Measurements from ENCODE around the gene HCAR2. TPM values are rescaled to one million over a fixed set of nuclear protein-coding genes. Genes with fewer than 3 reads are reported as not detected.

The HCAR2 gene
- total and polyA plus RNA-seq, 11 donors = 0.11 to 4.3 (median 0.69) TPM; not detected in 6

GRCh38 chr12:122732611-122733010, 29.5 kb upstream of the HCAR2 start:
- ATAC-seq (no peak), DNase-seq (no peak)
- Histone ChIP-seq H3K27ac (no peak overlapping the region), H3K4me1 (peaks cover 0 to 3% (median 0%) of the 10 kb centered on the region in 12 donors), H3K9me3 (no peaks in the 10 kb centered on the region), H3K36me3 (no peaks in the 10 kb centered on the region), H3K27me3 (peaks cover 0 to 4% (median 0%) of the 10 kb centered on the region in 9 donors), H3K4me3 (no peak overlapping the region)
- TF ChIP-seq, protein P1, sequence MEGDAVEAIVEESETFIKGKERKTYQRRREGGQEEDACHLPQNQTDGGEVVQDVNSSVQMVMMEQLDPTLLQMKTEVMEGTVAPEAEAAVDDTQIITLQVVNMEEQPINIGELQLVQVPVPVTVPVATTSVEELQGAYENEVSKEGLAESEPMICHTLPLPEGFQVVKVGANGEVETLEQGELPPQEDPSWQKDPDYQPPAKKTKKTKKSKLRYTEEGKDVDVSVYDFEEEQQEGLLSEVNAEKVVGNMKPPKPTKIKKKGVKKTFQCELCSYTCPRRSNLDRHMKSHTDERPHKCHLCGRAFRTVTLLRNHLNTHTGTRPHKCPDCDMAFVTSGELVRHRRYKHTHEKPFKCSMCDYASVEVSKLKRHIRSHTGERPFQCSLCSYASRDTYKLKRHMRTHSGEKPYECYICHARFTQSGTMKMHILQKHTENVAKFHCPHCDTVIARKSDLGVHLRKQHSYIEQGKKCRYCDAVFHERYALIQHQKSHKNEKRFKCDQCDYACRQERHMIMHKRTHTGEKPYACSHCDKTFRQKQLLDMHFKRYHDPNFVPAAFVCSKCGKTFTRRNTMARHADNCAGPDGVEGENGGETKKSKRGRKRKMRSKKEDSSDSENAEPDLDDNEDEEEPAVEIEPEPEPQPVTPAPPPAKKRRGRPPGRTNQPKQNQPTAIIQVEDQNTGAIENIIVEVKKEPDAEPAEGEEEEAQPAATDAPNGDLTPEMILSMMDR (IDR thresholded peaks at IDR 0.05) = no peak
- TF ChIP-seq POLR2A (IDR thresholded peaks at IDR 0.05) = no peak
- intact Hi-C loops (cut with DNase I) = no loop called here
- 85 to 88% (median 87%) methylated on average over 4 of the region's 4 CpGs for WGBS, 4 donors

DNA sequence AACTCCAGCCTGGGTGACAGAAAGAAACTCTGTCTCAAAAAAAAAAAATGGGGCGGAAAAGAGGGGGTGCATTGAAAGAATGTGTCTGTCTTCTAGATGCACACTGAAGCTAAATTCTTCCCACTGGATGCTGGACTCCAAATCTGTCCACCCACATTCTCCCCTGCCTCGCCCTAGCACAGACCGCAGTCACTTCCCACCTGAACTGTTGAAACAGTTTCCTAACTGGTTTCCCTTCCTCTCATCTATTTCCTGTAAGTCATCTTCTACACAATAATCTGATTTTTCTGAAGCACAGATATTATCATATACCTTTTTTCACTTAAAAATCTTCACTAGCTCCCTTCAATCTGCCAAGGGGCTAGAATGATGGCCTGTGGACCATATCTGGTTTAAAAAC, 29.0 kb upstream of the HCAR2 start:
- Histone ChIP-seq H3K4me3 (no peak overlapping the region), H3K4me1 (peaks cover 0 to 3% (median 0%) of the 10 kb centered on the region in 12 donors)
- intact Hi-C loops (cut with DNase I) = no loop called here

GRCh38 chr12:122730215-122731014, 27.3 kb upstream of the HCAR2 start, which contains the start of gene HCAR1:
Gene HCAR1 (minus strand): TSS chr12:122730844. CDS start chr12:122730339, 505 bp downstream.
- ATAC-seq (no peak), DNase-seq (no peak)
- intact Hi-C loops (cut with DNase I) = no loop called here
- Histone ChIP-seq H3K36me3 (no peaks in the 10 kb centered on the region), H3K27me3 (peaks cover 0 to 4% (median 0%) of the 10 kb centered on the region in 9 donors), H3K9me3 (no peaks in the 10 kb centered on the region), H3K4me1 (peaks cover 0 to 11% (median 0%) of the 10 kb centered on the region in 12 donors), H3K27ac (no peak within 1 kb of the TSS), H3K4me3 (peak within 1 kb of the TSS in 10 of 12 donors; percentile 14 to 52 (median 32))
- 61 to 72% (median 64%) methylated on average over 24 to 32 of the region's 32 CpGs for WGBS, 4 donors
- TF ChIP-seq, protein P1 (IDR thresholded peaks at IDR 0.05) = no peak
- no peak for TF ChIP-seq POLR2A (IDR thresholded peaks at IDR 0.05)

More for the DNA sequence above, 29.0 kb upstream of the HCAR2 start:
- ATAC-seq (no peak), DNase-seq (no peak)
- Histone ChIP-seq H3K36me3 (no peaks in the 10 kb centered on the region), H3K27ac (no peak overlapping the region), H3K27me3 (peaks cover 0 to 4% (median 0%) of the 10 kb centered on the region in 9 donors), H3K9me3 (no peaks in the 10 kb centered on the region)
- TF ChIP-seq, protein P1 (IDR thresholded peaks at IDR 0.05) = no peak
- no peak for TF ChIP-seq POLR2A (IDR thresholded peaks at IDR 0.05)
- 73 to 81% (median 77%) methylated on average over 3 of the region's 3 CpGs for WGBS, 4 donors

DNA sequence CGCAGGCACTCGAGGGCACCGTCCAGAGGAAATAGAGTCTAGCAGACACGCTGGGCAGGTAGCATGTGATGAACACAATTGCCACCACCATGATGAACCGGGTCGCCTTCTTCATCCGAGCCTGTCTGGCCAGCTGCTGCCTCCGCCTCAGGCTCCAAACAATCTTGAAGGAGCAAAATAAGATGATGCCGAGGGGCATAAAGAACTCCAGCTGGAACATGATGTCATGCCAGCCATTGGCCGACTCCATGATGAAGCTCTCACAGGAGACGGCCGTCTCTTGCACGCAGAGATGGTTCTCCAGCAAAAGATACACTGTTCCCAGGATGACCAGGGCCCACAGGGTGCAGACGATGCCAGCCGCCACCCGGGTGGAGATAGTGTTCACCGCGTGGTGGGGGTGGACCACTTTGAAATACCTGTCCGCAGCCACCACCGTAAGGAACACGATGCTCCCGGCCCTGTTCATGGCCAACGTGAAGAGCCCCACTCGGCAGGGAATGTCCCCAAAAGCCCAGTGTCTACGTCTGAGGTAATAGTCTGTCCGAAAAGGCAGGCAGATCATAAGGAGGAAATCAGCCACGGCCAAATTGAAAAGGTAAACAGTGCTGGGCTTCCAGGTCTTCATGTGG, 26.5 kb upstream of the HCAR2 start:
- Histone ChIP-seq H3K36me3 (no peaks in the 10 kb centered on the region), H3K4me1 (peaks cover 0 to 17% (median 0%) of the 10 kb centered on the region in 12 donors), H3K27me3 (peaks cover 0 to 4% (median 0%) of the 10 kb centered on the region in 9 donors), H3K27ac (no peak overlapping the region), H3K4me3 (peak overlapping the region in 1 of 12 donors; percentile 32), H3K9me3 (no peaks in the 10 kb centered on the region)
- WGBS, 4 donors = 90 to 93% (median 92%) methylated on average over 27 of the region's 27 CpGs
- intact Hi-C loops (cut with DNase I) = no loop called here
- DNase-seq (no peak), ATAC-seq (no peak)
- no peak for TF ChIP-seq POLR2A (IDR thresholded peaks at IDR 0.05)
- TF ChIP-seq, protein P1 (IDR thresholded peaks at IDR 0.05) = no peak
